ENCODE data around the gene TGM2.

GRCh38 chr20:38165089-38165965 is at the start of gene TGM2:
- TF ChIP-seq, protein P1, sequence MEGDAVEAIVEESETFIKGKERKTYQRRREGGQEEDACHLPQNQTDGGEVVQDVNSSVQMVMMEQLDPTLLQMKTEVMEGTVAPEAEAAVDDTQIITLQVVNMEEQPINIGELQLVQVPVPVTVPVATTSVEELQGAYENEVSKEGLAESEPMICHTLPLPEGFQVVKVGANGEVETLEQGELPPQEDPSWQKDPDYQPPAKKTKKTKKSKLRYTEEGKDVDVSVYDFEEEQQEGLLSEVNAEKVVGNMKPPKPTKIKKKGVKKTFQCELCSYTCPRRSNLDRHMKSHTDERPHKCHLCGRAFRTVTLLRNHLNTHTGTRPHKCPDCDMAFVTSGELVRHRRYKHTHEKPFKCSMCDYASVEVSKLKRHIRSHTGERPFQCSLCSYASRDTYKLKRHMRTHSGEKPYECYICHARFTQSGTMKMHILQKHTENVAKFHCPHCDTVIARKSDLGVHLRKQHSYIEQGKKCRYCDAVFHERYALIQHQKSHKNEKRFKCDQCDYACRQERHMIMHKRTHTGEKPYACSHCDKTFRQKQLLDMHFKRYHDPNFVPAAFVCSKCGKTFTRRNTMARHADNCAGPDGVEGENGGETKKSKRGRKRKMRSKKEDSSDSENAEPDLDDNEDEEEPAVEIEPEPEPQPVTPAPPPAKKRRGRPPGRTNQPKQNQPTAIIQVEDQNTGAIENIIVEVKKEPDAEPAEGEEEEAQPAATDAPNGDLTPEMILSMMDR (IDR thresholded peaks at IDR 0.05; ENCODE audit: low read length) = peak; percentile 82
- TF ChIP-seq EZH2 (optimal IDR thresholded peaks at IDR 0.05; ENCODE audit: low read depth, low read length) = no peak
- no peak for TF ChIP-seq EZH2phosphoT487 (IDR thresholded peaks at IDR 0.05; ENCODE audit: low read length)
